BLaER1 treated with 17β-estradiol and CSF1 and Interleukin-3, amounts not matched to agents 10 nM and 100 nM (cell line): Measurements from ENCODE around the gene HMGA1.

Experiments
- H3K27ac ChIP-seq, 11 experiments: shearing (Covaris generic); formaldehyde crosslinking; 2 replicates each; pipeline ENCODE4 v1.8.1; 2022
- H3K27me3 ChIP-seq, 11 experiments: shearing (Covaris generic); formaldehyde crosslinking; 2 replicates each; pipeline ENCODE4 v1.8.1; 2022
- H3K36me3 ChIP-seq, 11 experiments: shearing (Covaris generic); formaldehyde crosslinking; 2 replicates each; pipeline ENCODE4 v1.8.1; 2022
- H3K4me1 ChIP-seq, 10 experiments: shearing (Covaris generic); formaldehyde crosslinking; 2 replicates each; pipeline ENCODE4 v1.8.1; 2022
- H3K4me2 ChIP-seq, 11 experiments: shearing (Covaris generic); formaldehyde crosslinking; 2 replicates each; pipeline ENCODE4 v1.8.1; 2022
- H3K4me3 ChIP-seq, 10 experiments: shearing (Covaris generic); formaldehyde crosslinking; 2 replicates each; pipeline ENCODE4 v1.8.1; 2022
- H3K9ac ChIP-seq, 11 experiments: shearing (Covaris generic); formaldehyde crosslinking; 2 replicates each; pipeline ENCODE4 v1.8.1; 2022
- H3K9me3 ChIP-seq, 11 experiments: shearing (Covaris generic); formaldehyde crosslinking; replicated peaks in 1 of 11; 2 replicates each; pipeline ENCODE4 v1.8.1; 2022
- H4K20me1 ChIP-seq, 11 experiments: shearing (Covaris generic); formaldehyde crosslinking; 2 replicates each; pipeline ENCODE4 v1.8.1; 2022
- Cebpa-rat ChIP-seq, 11 experiments: shearing (Covaris generic); IDR thresholded peaks; 2 replicates each; pipeline ENCODE4 v1.8.1; 2022

Gene HMGA1

GRCh38 chr6:34284563-34285447 lies 48.1 kb downstream of the HMGA1 start:
- peak; percentile 89 to 100 (median 100) for TF ChIP-seq Cebpa-rat (IDR thresholded peaks at IDR 0.05)
- H3K36me3 ChIP-seq, result peaks cover 21 to 78% (median 57%) of the 10 kb centered on the region in 11 experiments
- peaks cover 0 to 4% (median 0%) of the 10 kb centered on the region in 11 experiments; a peak in 1 of 22 replicates for H3K9me3 ChIP-seq
- peak overlapping the region in 7 of 10 experiments; percentile 8 to 24 (median 20); a peak in 10 of 20 replicates for H3K4me3 ChIP-seq
- no peaks in the 10 kb centered on the region for H4K20me1 ChIP-seq
- H3K4me1 ChIP-seq, result peaks cover 71 to 100% (median 97%) of the 10 kb centered on the region in 10 experiments
- H3K9ac ChIP-seq, result peak overlapping the region; percentile 69 to 82 (median 78)
- peak overlapping the region; percentile 81 to 97 (median 90) for H3K4me2 ChIP-seq
- H3K27ac ChIP-seq, result peak overlapping the region; percentile 87 to 97 (median 94)
- H3K27me3 ChIP-seq, result no peaks in the 10 kb centered on the region

GRCh38 chr6:34285448-34286164 lies 48.9 kb downstream of the HMGA1 start:
- peak overlapping the region; percentile 69 to 82 (median 77) for H3K9ac ChIP-seq
- peaks cover 17 to 70% (median 52%) of the 10 kb centered on the region in 11 experiments; a peak in 21 of 22 replicates for H3K36me3 ChIP-seq
- peaks cover 79 to 100% (median 97%) of the 10 kb centered on the region in 10 experiments for H3K4me1 ChIP-seq
- peak overlapping the region in 6 of 10 experiments; percentile 8 to 23 (median 18); a peak in 9 of 20 replicates for H3K4me3 ChIP-seq
- no peaks in the 10 kb centered on the region for H3K9me3 ChIP-seq
- H3K4me2 ChIP-seq, result peak overlapping the region; percentile 52 to 97 (median 88)
- peak overlapping the region; percentile 87 to 97 (median 94) for H3K27ac ChIP-seq
- no peaks in the 10 kb centered on the region for H4K20me1 ChIP-seq
- no peaks in the 10 kb centered on the region for H3K27me3 ChIP-seq
- TF ChIP-seq Cebpa-rat (IDR thresholded peaks at IDR 0.05), result no peak

GRCh38 chr6:34288581-34288980 lies 51.9 kb downstream of the HMGA1 start:
- Histone ChIP-seq H3K4me3 (peak overlapping the region in 8 of 10 experiments; percentile 0 to 47 (median 16); a peak in 7 of 20 replicates), H3K4me2 (peak overlapping the region; percentile 79 to 97 (median 88)), H3K36me3 (peaks cover 28 to 71% (median 58%) of the 10 kb centered on the region in 11 experiments), H3K27me3 (no peaks in the 10 kb centered on the region), H4K20me1 (no peaks in the 10 kb centered on the region), H3K4me1 (peaks cover 72 to 90% (median 86%) of the 10 kb centered on the region in 10 experiments), H3K9me3 (no peaks in the 10 kb centered on the region), H3K9ac (peak overlapping the region; percentile 30 to 69 (median 54); a peak in 17 of 22 replicates), H3K27ac (peak overlapping the region; percentile 55 to 97 (median 94))
- no peak for TF ChIP-seq Cebpa-rat (IDR thresholded peaks at IDR 0.05)

- peak overlapping the region in 9 of 10 experiments; percentile 0 to 47 (median 20); a peak in 7 of 20 replicates for H3K4me3 ChIP-seq
Measured at GRCh38 chr6:34289137-34289536, 52.5 kb downstream of the HMGA1 start.

GRCh38 chr6:34292954-34293353 lies 56.3 kb downstream of the HMGA1 start:
- Histone ChIP-seq H3K9ac (0 out of 22 replicates have a peak overlapping the region, but pooled peaks of 1 of the 11 experiments have one; percentile 7), H3K4me2 (peak overlapping the region in 5 of 11 experiments; percentile 21 to 36 (median 25); a peak in 6 of 22 replicates), H3K36me3 (peaks cover 41 to 61% (median 54%) of the 10 kb centered on the region in 11 experiments), H3K9me3 (no peaks in the 10 kb centered on the region), H3K4me3 (no peak overlapping the region), H3K27ac (peak overlapping the region in 9 of 11 experiments; percentile 4 to 84 (median 61); a peak in 15 of 22 replicates), H3K27me3 (no peaks in the 10 kb centered on the region), H4K20me1 (peaks cover 0 to 8% (median 0%) of the 10 kb centered on the region in 11 experiments; a peak in 1 of 22 replicates), H3K4me1 (peaks cover 58 to 90% (median 82%) of the 10 kb centered on the region in 10 experiments)
- no peak for TF ChIP-seq Cebpa-rat (IDR thresholded peaks at IDR 0.05)

More at GRCh38 chr6:34289137-34289536, 52.5 kb downstream of the HMGA1 start:
- peak overlapping the region; percentile 79 to 97 (median 88) for H3K4me2 ChIP-seq
- no peak for TF ChIP-seq Cebpa-rat (IDR thresholded peaks at IDR 0.05)
- no peaks in the 10 kb centered on the region for H4K20me1 ChIP-seq
- peaks cover 67 to 89% (median 84%) of the 10 kb centered on the region in 10 experiments for H3K4me1 ChIP-seq
- H3K9me3 ChIP-seq, result no peaks in the 10 kb centered on the region
- peak overlapping the region; percentile 30 to 69 (median 55); a peak in 18 of 22 replicates for H3K9ac ChIP-seq
- H3K27ac ChIP-seq, result peak overlapping the region; percentile 55 to 97 (median 94)
- peaks cover 33 to 72% (median 61%) of the 10 kb centered on the region in 11 experiments for H3K36me3 ChIP-seq
- H3K27me3 ChIP-seq, result no peaks in the 10 kb centered on the region

GRCh38 chr6:34295721-34296120 lies 59.0 kb downstream of the HMGA1 start:
- Histone ChIP-seq H3K27ac (peak overlapping the region; percentile 23 to 84 (median 67); a peak in 21 of 22 replicates), H3K4me3 (peak overlapping the region in 6 of 10 experiments; percentile 0 to 24 (median 10); a peak in 4 of 20 replicates), H3K4me2 (peak overlapping the region; percentile 48 to 92 (median 81))

More at GRCh38 chr6:34295721-34296120, 59.0 kb downstream of the HMGA1 start:
- peaks cover 0 to 18% (median 4%) of the 10 kb centered on the region in 11 experiments; a peak in 2 of 22 replicates for H4K20me1 ChIP-seq
- no peak for TF ChIP-seq Cebpa-rat (IDR thresholded peaks at IDR 0.05)
- peaks cover 41 to 50% (median 46%) of the 10 kb centered on the region in 11 experiments for H3K36me3 ChIP-seq
- peaks cover 58 to 90% (median 83%) of the 10 kb centered on the region in 10 experiments for H3K4me1 ChIP-seq
- H3K9ac ChIP-seq, result peak overlapping the region in 10 of 11 experiments; percentile 0 to 74 (median 52); a peak in 16 of 22 replicates
- no peaks in the 10 kb centered on the region for H3K27me3 ChIP-seq
- no peaks in the 10 kb centered on the region for H3K9me3 ChIP-seq
